Measurements from ENCODE around the gene MAU2.

DNA sequence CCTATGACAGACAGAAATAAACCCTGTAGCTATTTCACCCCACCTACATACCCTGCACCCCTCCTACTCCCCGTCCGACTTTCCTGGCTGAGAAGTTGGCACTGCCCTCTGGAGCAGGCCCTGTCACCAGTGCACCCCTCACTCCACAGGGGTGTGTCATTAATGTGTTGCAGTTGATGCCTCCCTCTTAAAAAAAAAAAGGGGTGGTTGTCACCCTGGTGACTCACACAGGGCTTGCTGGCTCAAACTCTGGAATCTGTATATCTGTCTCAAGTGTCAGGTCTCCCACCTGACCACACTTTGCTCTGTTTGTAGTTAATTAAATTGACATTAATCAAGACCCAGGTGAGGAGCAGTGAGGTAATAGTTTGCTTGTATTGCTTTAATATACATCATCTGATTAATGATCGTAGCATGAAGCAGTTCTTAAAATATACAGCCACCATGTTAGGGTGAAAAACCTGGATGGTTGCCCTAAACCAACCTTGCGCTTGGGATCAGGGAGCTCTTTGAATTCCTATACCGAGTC, 82.8 kb downstream of the MAU2 start:
- TF ChIP-seq ZFP3 (CRISPR knock-in tag; IDR thresholded peaks at IDR 0.05) = no peak
- TF ChIP-seq ARNTL (CRISPR knock-in tag; IDR thresholded peaks at IDR 0.05; ENCODE audit: borderline replicate concordance, low read depth) = no peak
- no peak for TF ChIP-seq ZC3H10 (CRISPR knock-in tag; IDR thresholded peaks at IDR 0.05)
- TF ChIP-seq RARB (CRISPR knock-in tag; IDR thresholded peaks at IDR 0.05) = no peak
- no peak for TF ChIP-seq GLIS3 (CRISPR knock-in tag; IDR thresholded peaks at IDR 0.05)
- TF ChIP-seq TOX (CRISPR knock-in tag; IDR thresholded peaks at IDR 0.05; ENCODE audit: borderline replicate concordance) = no peak
- TF ChIP-seq ZFP30 (CRISPR knock-in tag; IDR thresholded peaks at IDR 0.05) = no peak
- no peak for TF ChIP-seq OSR1 (CRISPR knock-in tag; IDR thresholded peaks at IDR 0.05)
- no peak for TF ChIP-seq TCF4 (CRISPR knock-in tag; IDR thresholded peaks at IDR 0.05; ENCODE audit: borderline replicate concordance)
- TF ChIP-seq ZNF565 (CRISPR knock-in tag; conservative IDR thresholded peaks at IDR 0.05; ENCODE audit: low read depth) = no peak
- TF ChIP-seq, protein P1, sequence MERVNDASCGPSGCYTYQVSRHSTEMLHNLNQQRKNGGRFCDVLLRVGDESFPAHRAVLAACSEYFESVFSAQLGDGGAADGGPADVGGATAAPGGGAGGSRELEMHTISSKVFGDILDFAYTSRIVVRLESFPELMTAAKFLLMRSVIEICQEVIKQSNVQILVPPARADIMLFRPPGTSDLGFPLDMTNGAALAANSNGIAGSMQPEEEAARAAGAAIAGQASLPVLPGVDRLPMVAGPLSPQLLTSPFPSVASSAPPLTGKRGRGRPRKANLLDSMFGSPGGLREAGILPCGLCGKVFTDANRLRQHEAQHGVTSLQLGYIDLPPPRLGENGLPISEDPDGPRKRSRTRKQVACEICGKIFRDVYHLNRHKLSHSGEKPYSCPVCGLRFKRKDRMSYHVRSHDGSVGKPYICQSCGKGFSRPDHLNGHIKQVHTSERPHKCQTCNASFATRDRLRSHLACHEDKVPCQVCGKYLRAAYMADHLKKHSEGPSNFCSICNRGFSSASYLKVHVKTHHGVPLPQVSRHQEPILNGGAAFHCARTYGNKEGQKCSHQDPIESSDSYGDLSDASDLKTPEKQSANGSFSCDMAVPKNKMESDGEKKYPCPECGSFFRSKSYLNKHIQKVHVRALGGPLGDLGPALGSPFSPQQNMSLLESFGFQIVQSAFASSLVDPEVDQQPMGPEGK (CRISPR knock-in tag; IDR thresholded peaks at IDR 0.05; ENCODE audit: borderline replicate concordance) = no peak

All from SK-N-SH treated with all-trans-retinoic acid at 6 μM for 48 hours (cell line).